Activated CD8-positive, alpha-beta memory T cell treated with anti-CD3 and anti-CD28 coated beads for 36 hours (primary cell): Measurements from ENCODE around the gene NOXA1. TPM values are rescaled to one million over a fixed set of nuclear protein-coding genes. Genes with fewer than 3 reads are reported as not detected.
"Not testable (repeated sequence)": the region's sequence is repeated elsewhere in the genome, so short reads cannot be mapped to it uniquely, and the experiment has no call there.

Experiments
- CTCF ChIA-PET: fragments of 350-600 bp; sonication (Branson Sonifier 250); formaldehyde crosslinking; loops from one replicate; lab custom pipeline; 2021; ENCODE audit warnings: antibody characterized with exemption; lab: Charles Lee
- POLR2A ChIA-PET: fragments of 350-600 bp; sonication (Branson Sonifier 250); formaldehyde crosslinking; loops from one replicate; lab custom pipeline; 2021; ENCODE audit warnings: antibody characterized with exemption; lab: Charles Lee
- total RNA-seq, 2 experiments: library from RNA; stranded (reverse); gene quantifications; one replicate each; pipeline ENCODE4 v1.2.3, GENCODE V29; 2021

The NOXA1 gene
- total RNA-seq, 2 experiments from 2014 or later = 0.40 to 0.67 TPM

- POLR2A ChIA-PET = interaction anchor here (0.6 kb wide), 1 partner anchor 11 kb away, joined by 3 read pairs; the partner anchor contains the start of gene NSMF
- CTCF ChIA-PET = interaction anchor here (0.6 kb wide), 1 partner anchor 104 kb away, joined by 3 read pairs; no protein-coding TSS in a partner anchor
These were observed 24.8 kb downstream of the NOXA1 start for GRCh38 chr9:137447722-137448601.

- POLR2A ChIA-PET = interaction anchor here (0.6 kb wide), 1 partner anchor 11 kb away, joined by 3 read pairs; the partner anchor contains the start of gene NSMF
- CTCF ChIA-PET = no interaction called here
These were observed 25.4 kb downstream of the NOXA1 start for GRCh38 chr9:137448602-137448962.

GRCh38 chr9:137449081-137449844 lies 26.1 kb downstream of the NOXA1 start:
- POLR2A ChIA-PET = no interaction called here
- CTCF ChIA-PET = interaction anchor here (1.2 kb wide), 1 partner anchor 26 kb away, joined by 3 read pairs; the partner anchor contains the start of genes EXD3 and NOXA1

GRCh38 chr9:137449931-137450538 lies 26.8 kb downstream of the NOXA1 start:
- ChIA-PET CTCF (interaction anchor here (1.2 kb wide), 1 partner anchor 27 kb away, joined by 3 read pairs; the partner anchor contains the start of genes EXD3 and NOXA1), POLR2A (no interaction called here)

- POLR2A ChIA-PET, CTCF ChIA-PET: not testable (repeated sequence)
These were observed 27.5 kb downstream of the NOXA1 start for GRCh38 chr9:137450539-137451222.

- CTCF ChIA-PET, POLR2A ChIA-PET: not testable (repeated sequence)
These were observed 28.2 kb downstream of the NOXA1 start for GRCh38 chr9:137451264-137452005.

- ChIA-PET POLR2A (no interaction called here), CTCF (interaction anchor here (1.2 kb wide), 1 partner anchor 29 kb away, joined by 5 read pairs; the partner anchor contains the start of genes EXD3 and NOXA1)
These were observed 29.0 kb downstream of the NOXA1 start for GRCh38 chr9:137452006-137452760.

GRCh38 chr9:137452761-137453642 lies 29.8 kb downstream of the NOXA1 start:
- CTCF ChIA-PET = interaction anchor here (0.6 to 1.2 kb wide), 2 partner anchors 10 to 30 kb away, joined by 4 to 5 read pairs; partner anchors contain the start of genes EXD3 and NOXA1

GRCh38 chr9:137453643-137454081 lies 30.5 kb downstream of the NOXA1 start:
- CTCF ChIA-PET = interaction anchor here (0.6 to 1.2 kb wide), 2 partner anchors 11 to 31 kb away, joined by 4 to 5 read pairs; partner anchors contain the start of genes EXD3 and NOXA1
- POLR2A ChIA-PET = no interaction called here

More at GRCh38 chr9:137452761-137453642, 29.8 kb downstream of the NOXA1 start:
- POLR2A ChIA-PET = no interaction called here

GRCh38 chr9:137454145-137454596 lies 31.0 kb downstream of the NOXA1 start:
- CTCF ChIA-PET = no interaction called here
- POLR2A ChIA-PET = no interaction called here

GRCh38 chr9:137454597-137455358 lies 31.6 kb downstream of the NOXA1 start:
- ChIA-PET CTCF (interaction anchor here (1.2 to 2.7 kb wide), 2 partner anchors 9 to 32 kb away, joined by 3 to 9 read pairs; partner anchors contain the start of genes EXD3 and NOXA1), POLR2A (no interaction called here)

- POLR2A ChIA-PET = no interaction called here
- CTCF ChIA-PET = interaction anchor here (1.2 to 2.7 kb wide), 2 partner anchors 10 to 33 kb away, joined by 3 to 9 read pairs; partner anchors contain the start of genes EXD3 and NOXA1
These were observed 32.3 kb downstream of the NOXA1 start for GRCh38 chr9:137455359-137455991.

- POLR2A ChIA-PET = no interaction called here
- CTCF ChIA-PET = interaction anchor here (1.2 to 2.7 kb wide), 2 partner anchors 11 to 34 kb away, joined by 3 to 9 read pairs; partner anchors contain the start of genes EXD3 and NOXA1
These were observed 33.1 kb downstream of the NOXA1 start for GRCh38 chr9:137456061-137456863.
